ENCODE results near the gene MEF2D.

DNA sequence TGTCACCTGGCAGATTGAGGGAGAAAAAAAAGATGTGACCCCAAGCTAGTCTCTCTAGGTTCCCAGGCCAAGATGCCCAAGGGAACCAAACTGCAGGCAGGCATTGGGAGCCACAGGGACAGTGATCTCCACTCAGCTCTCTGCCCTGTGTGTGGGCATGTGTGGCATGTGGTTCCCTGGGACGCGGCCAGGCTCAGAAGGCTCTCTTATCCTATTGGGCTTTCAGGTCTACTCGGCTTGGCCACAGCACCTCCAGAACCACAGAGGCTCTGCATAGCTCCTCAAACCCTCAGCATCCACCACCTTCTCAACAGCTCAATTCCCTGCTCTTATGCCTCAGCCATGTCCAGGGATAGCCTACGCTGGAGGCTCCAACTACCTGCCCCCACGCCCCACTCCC, 49.8 kb upstream of the MEF2D start:
- TF ChIP-seq, protein P1, sequence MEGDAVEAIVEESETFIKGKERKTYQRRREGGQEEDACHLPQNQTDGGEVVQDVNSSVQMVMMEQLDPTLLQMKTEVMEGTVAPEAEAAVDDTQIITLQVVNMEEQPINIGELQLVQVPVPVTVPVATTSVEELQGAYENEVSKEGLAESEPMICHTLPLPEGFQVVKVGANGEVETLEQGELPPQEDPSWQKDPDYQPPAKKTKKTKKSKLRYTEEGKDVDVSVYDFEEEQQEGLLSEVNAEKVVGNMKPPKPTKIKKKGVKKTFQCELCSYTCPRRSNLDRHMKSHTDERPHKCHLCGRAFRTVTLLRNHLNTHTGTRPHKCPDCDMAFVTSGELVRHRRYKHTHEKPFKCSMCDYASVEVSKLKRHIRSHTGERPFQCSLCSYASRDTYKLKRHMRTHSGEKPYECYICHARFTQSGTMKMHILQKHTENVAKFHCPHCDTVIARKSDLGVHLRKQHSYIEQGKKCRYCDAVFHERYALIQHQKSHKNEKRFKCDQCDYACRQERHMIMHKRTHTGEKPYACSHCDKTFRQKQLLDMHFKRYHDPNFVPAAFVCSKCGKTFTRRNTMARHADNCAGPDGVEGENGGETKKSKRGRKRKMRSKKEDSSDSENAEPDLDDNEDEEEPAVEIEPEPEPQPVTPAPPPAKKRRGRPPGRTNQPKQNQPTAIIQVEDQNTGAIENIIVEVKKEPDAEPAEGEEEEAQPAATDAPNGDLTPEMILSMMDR (optimal IDR thresholded peaks at IDR 0.05 in 1 of 3, IDR thresholded peaks at IDR 0.05 in 1 of 3, conservative IDR thresholded peaks at IDR 0.05 in 1 of 3; ENCODE audit: extremely low read depth in 1 of 3, insufficient read depth in 2 of 3, low read length in 3 of 3) = no peak
- TF ChIP-seq EZH2 (IDR thresholded peaks at IDR 0.05; ENCODE audit: low read length) = no peak

All from keratinocyte (primary cell).